Muscle layer of colon (tissue), 2 donors: ENCODE results near the gene COX20.

Experiments used
- H3K27ac ChIP-seq: one replicate; pipeline ENCODE4 v1.7.0; 2013; ENCODE audit warnings: low read depth, mild to moderate bottlenecking, low read length, moderate library complexity
- H3K27me3 ChIP-seq, 2 donors: one replicate each; pipeline ENCODE4 v1.7.0; 2013; ENCODE audit warnings: low read length in 2 of 2, mild to moderate bottlenecking in 2 of 2; ENCODE audit not compliant: insufficient read depth in 2 of 2, control insufficient read depth in 1 of 2
- H3K36me3 ChIP-seq: one replicate; pipeline ENCODE4 v1.7.0; 2013; ENCODE audit warnings: mild to moderate bottlenecking, low read length; ENCODE audit not compliant: insufficient read depth
- H3K4me1 ChIP-seq: one replicate; pipeline ENCODE4 v1.7.0; 2013; ENCODE audit warnings: mild to moderate bottlenecking, low read length; ENCODE audit not compliant: insufficient read depth
- H3K4me3 ChIP-seq, 2 donors: one replicate each; pipeline ENCODE4 v1.7.0; 2013; ENCODE audit warnings: low read length in 2 of 2, low read depth in 1 of 2, mild to moderate bottlenecking in 1 of 2, moderate library complexity in 1 of 2
- H3K9ac ChIP-seq: one replicate; pipeline ENCODE4 v1.7.0; 2013; ENCODE audit warnings: low read length
- H3K9me3 ChIP-seq: one replicate; pipeline ENCODE4 v1.7.0; 2013; ENCODE audit warnings: mild to moderate bottlenecking, low read length
- donor health status: abdominal sarcoma.
- donor health status: Adenocarcinoma of cecum.

Gene COX20

DNA sequence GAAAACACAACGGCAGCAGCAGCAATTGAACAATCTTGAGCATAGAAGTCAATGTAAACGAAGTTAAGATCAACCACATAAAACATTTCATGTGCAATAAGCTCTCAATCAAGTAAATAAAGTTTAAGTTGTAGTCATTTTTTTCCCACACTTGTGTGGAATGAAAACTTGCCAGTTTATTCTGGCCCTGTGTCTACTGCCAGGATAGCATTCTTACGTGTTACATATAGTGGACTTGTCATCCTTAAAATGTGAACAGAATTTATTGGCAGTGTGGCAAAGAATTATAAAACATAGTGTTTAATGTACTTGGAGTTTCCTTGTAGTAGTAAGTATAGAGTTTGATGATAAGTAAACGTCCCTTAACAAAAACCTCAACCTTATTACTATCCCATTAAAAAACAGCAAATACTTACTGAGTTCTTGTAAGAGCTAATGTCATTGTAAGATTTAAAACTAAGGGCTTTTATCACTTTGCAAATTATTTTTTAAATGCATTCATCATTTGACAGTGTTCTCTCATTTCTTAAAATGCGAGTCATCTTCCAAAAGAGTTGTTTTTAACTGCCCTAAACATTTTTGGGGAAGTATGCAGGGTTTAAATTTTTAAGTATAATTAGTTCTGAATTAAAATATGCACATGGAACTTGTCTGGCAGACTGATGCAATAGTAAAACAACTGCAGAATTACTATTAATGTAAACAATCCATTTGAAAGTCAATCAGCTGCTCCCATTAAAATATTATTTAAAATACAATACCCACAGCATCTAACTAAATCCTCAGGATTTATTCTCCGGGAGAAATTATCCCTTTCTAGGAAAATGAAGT lies 7.9 kb downstream of the COX20 start:
- H3K4me3 ChIP-seq: no peak overlapping the region
- peaks cover 17% of the 10 kb centered on the region for H3K4me1 ChIP-seq
- H3K27ac ChIP-seq: no peak overlapping the region
- peaks cover 57% of the 10 kb centered on the region for H3K36me3 ChIP-seq
- H3K9me3 ChIP-seq: no peaks in the 10 kb centered on the region
- no peaks in the 10 kb centered on the region for H3K27me3 ChIP-seq
- no peak overlapping the region for H3K9ac ChIP-seq

DNA sequence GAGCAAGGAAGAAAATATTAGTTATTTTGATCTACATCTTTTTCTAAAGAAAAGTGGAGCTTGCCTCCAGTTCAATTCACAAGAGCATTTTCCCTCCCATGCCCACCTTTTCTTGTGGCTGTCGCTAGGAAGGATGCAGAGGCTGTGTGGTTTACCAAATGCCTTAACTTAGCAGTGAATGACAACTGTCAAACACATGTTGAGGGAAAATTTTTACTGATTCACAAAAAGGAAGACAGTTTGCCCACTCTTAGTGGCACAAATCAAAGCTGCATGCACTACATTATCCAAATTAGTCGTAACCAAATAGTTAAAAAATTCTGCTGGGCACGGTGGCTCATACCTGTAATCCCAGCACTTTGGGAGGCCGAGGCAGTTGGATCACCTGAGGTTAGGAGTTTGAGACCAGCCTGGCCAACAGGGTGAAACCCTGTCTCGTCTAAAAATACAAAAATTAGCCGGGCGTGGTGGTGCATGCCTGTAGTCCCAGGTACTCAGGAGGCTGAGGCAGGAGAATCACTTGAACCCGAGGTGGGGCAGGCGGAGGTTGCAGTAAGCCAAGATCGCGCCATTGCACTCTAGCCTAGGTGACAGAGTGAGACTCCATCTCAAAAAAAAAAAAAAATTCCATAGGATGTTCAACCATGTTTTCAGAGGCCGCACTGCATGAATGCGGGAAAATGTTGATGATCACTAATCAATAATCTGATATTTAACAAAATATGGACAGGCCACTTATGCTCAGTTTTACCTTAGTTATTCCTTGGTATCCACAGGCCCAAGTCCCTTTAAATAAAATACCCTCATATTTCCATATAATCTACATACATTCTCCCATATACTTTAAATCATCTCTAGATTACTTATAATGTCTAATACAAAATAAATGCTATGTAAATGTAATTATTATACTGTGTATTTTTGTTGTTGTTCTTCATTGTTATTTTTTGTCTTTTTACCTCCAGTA lies 9.0 kb downstream of the COX20 start:
- Histone ChIP-seq H3K4me3 (no peak overlapping the region), H3K27me3 (no peaks in the 10 kb centered on the region), H3K27ac (no peak overlapping the region), H3K9me3 (no peaks in the 10 kb centered on the region), H3K36me3 (peaks cover 66% of the 10 kb centered on the region), H3K9ac (no peak overlapping the region), H3K4me1 (peaks cover 17% of the 10 kb centered on the region)

DNA sequence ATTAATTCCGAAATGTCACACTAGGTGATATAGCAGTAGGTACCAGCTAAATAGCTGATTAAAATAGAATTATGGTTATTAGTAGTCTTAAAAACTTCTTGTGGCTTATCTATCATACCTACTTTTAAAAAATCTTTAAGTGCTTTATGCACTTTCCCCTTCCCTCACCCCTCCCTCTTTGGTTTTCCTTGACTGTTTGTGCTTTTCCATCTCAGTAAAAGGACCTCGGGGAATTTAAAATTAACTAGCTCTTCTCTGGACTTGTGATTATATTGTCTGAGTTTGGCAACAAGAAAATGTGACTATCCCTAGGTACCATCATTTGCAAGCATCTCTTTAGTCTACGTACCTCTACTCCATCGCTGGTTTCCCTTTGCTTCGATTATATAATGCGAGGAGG lies 11.2 kb downstream of the COX20 start:
- H3K4me3 ChIP-seq: no peak overlapping the region
- peaks cover 63% of the 10 kb centered on the region for H3K36me3 ChIP-seq
- no peak overlapping the region for H3K9ac ChIP-seq
- H3K9me3 ChIP-seq: no peaks in the 10 kb centered on the region
- no peaks in the 10 kb centered on the region for H3K27me3 ChIP-seq
- H3K27ac ChIP-seq: no peak overlapping the region
- peaks cover 4% of the 10 kb centered on the region for H3K4me1 ChIP-seq

DNA sequence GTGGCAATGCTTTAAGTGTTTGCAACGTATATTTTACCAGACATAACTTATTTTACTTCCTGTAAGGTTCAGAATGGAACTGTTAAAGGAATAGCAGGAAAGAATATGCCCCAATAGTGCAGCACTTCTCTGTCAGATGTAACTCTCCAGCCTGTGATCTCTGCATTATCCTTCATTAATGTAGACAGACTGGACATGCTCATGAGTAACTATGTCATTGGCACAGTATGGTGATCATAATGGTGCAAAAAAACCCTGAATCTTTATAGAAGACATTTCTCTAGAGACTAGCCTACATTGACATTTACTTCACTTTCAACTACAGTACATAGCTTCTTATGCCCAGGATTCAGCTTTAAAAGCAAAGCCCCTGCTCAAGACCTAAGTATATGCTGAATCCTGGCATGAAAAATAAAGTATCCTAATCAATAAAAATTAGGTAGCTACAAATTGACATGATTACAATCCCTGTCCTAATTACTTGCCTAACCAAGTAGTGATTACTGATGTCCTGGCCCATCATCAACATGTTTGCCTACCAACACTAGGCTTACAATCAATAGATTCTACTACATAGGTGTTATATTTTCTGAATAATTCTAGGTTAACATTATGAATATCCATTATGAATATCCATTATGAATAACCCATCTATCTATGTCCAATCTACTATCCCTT lies 13.9 kb downstream of the COX20 start:
- no peak overlapping the region for H3K9ac ChIP-seq
- H3K4me3 ChIP-seq: no peak overlapping the region
- H3K27ac ChIP-seq: no peak overlapping the region

DNA sequence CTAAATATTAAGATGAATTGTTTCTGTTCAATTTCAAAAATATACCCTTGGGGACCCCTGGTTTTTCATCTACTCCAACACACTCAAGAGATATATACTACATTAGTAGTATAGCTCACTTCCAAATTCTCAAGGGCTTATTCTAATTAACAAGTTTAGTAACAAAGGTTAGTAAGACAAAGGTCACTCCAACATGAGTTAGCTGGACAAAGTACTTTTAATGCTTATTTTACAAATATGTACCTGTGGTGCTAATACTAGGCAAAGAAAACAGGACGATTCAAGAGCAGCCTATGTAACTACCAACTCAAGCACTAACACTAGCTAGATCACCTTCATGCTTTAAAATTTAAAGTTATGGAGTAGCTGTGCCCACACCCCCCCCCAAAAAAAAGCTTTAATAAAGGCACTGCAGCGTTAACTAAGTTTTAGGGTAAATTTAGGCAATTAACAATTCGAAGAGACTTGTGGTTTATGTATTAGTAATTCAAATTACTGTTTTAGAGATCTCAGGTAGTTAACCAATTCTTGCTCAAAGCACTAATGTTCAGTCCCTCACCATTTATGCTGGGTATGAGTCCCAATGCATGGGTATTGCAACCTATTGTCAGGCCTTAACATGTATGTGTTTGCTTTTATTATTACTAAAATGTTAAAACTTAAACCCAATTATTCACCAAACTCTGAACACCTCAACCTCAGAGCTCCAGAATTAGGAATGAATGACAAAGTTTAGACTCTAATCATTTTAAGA lies 14.8 kb downstream of the COX20 start:
- no peaks in the 10 kb centered on the region for H3K4me1 ChIP-seq
- H3K27me3 ChIP-seq: no peaks in the 10 kb centered on the region
- peaks cover 59% of the 10 kb centered on the region for H3K36me3 ChIP-seq
- no peak overlapping the region for H3K4me3 ChIP-seq
- no peaks in the 10 kb centered on the region for H3K9me3 ChIP-seq
- H3K9ac ChIP-seq: no peak overlapping the region
- H3K27ac ChIP-seq: no peak overlapping the region

More for the DNA sequence above, 13.9 kb downstream of the COX20 start:
- Histone ChIP-seq H3K27me3 (no peaks in the 10 kb centered on the region), H3K36me3 (peaks cover 61% of the 10 kb centered on the region), H3K4me1 (no peaks in the 10 kb centered on the region), H3K9me3 (no peaks in the 10 kb centered on the region)

DNA sequence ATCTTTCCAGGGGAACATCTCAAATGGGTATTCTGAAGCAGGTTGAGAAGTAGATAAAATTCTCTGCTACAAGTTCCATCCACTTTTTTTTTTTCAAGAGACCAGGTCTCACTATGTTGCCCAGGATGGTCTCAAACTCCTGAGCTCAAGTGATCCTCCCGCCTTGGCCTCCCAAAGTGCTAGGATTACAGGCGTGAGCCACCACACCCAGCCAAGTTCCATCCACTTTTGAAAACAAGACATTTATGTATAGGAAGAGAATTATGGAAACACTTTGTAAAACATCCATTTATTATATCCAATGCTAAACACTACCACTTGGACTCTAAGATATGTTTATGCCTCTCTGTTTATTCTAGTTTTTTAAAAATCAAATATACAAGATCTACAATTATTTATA lies 15.4 kb downstream of the COX20 start:
- H3K36me3 ChIP-seq: peaks cover 59% of the 10 kb centered on the region

DNA sequence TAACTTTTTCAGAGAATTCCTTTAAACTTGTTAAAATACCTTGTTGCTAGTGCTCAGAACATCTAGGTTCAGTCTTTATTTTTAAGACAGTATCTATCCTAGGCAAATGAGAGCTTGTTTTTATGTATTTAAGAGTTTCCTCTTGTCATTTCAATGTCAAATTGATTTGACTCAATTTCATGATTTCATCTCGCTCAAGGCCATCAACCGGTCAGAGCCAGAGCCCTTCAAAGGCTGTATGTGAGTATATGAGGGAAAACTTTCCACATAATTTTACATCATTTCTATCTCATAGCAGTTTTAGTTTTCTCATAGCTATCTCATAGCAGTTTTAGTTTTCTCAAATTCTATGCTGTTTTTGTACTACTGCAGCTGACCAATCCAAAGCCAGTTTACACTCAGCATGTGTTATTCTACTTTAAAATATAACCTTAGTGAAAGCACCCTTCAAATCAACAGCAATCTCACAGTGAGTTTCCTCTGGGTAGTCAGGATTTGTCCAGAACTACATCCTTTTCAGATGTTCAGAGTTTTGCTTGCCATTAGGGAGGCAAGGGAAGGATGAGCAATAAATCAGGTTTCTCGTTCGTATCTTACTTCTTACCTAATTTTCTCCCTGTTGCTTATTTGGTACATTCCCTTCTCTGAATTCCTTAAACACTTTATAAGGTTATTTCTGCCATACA lies 16.2 kb downstream of the COX20 start:
- H3K36me3 ChIP-seq: peaks cover 59% of the 10 kb centered on the region
- H3K9me3 ChIP-seq: no peaks in the 10 kb centered on the region
- H3K9ac ChIP-seq: no peak overlapping the region
- H3K27ac ChIP-seq: no peak overlapping the region
- no peaks in the 10 kb centered on the region for H3K4me1 ChIP-seq
- no peak overlapping the region for H3K4me3 ChIP-seq
- no peaks in the 10 kb centered on the region for H3K27me3 ChIP-seq

More for the DNA sequence above, 15.4 kb downstream of the COX20 start:
- Histone ChIP-seq H3K27ac (no peak overlapping the region), H3K9ac (no peak overlapping the region), H3K27me3 (no peaks in the 10 kb centered on the region), H3K9me3 (no peaks in the 10 kb centered on the region), H3K4me1 (no peaks in the 10 kb centered on the region), H3K4me3 (no peak overlapping the region)

DNA sequence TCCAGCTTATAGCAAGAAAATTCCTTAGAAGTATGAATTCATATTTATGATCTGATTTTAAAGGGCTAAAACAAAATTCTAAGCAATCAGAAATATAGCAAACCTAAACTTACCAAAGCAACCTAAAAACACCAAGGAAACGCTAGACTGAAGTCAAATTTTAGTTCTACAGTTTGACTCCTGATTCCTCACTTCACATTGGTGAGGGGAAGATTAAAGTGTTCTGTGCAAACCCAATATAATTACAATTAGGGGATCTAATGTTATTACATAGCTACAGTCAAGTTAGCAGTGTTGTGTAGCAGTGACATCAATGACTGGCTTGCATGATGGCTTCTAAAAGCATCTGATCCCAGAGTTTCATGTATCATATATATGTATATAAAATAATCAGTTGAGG lies 17.2 kb downstream of the COX20 start:
- no peaks in the 10 kb centered on the region for H3K27me3 ChIP-seq
- no peak overlapping the region for H3K4me3 ChIP-seq
- no peak overlapping the region for H3K27ac ChIP-seq
- H3K9me3 ChIP-seq: no peaks in the 10 kb centered on the region
- H3K9ac ChIP-seq: no peak overlapping the region
- H3K4me1 ChIP-seq: peaks cover 6% of the 10 kb centered on the region
- peaks cover 67% of the 10 kb centered on the region for H3K36me3 ChIP-seq

DNA sequence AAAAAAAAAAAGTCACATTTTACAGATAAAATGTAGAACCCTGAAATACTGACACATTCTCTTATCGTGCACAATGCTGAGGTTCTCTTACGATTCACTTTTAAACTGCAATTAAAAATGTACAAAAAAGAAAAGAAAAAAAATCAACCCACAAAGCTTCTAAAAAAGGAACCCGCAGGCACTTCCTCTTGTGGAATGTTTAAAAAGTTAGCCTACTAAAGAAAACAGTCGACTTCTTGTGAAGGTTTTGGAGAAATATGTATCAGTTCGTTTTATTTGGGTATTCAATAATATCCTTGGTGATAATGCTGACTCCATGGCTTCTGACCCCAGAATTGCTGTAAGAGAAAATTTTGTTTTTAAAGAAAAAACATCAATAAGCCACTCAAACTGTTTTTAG lies 18.7 kb downstream of the COX20 start:
- H3K4me3 ChIP-seq: no peak overlapping the region

DNA sequence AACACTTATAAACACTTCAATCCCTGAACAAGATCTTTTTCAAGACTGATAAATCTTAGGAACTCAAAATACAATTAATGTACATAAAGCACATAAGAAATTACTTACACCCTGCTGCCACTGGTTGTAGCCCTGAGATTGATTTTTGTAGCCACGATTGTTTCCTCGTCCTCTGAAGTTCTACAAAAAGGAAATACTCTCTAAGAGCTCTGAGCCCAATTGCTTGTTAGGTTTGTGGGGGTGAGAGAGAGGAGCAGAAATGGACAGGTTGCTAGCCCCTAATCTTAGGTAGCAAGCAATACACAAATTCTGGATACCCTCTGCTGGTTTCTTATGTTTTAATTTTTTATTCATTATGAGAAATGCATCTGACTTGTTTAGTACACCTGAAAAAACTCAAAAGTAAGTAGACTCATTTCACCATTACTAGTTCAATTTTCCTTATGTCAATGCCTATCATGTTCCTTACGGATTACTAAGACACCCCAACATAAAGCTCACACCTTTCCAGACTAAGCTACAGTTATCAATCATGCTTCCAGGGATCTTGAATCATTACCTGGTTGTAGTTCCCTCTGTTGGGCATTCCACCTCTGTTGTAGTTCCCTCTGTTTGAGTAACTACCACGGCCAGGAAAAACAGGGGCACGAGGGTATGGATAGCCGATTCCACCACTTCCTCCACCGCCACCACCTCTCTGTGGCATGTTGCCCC lies 19.6 kb downstream of the COX20 start:
- Histone ChIP-seq H3K9ac (no peak overlapping the region), H3K9me3 (no peaks in the 10 kb centered on the region), H3K4me3 (no peak overlapping the region), H3K27ac (no peak overlapping the region), H3K4me1 (peaks cover 29% of the 10 kb centered on the region), H3K36me3 (peaks cover 72% of the 10 kb centered on the region), H3K27me3 (no peaks in the 10 kb centered on the region)

More for the DNA sequence above, 18.7 kb downstream of the COX20 start:
- no peak overlapping the region for H3K9ac ChIP-seq
- H3K36me3 ChIP-seq: peaks cover 69% of the 10 kb centered on the region
- no peak overlapping the region for H3K27ac ChIP-seq
- peaks cover 20% of the 10 kb centered on the region for H3K4me1 ChIP-seq
- no peaks in the 10 kb centered on the region for H3K9me3 ChIP-seq
- no peaks in the 10 kb centered on the region for H3K27me3 ChIP-seq
